Adrenal gland (tissue), 12 donors: ENCODE data around the gene C12orf57. TPM values are rescaled to one million over a fixed set of nuclear protein-coding genes. Genes with fewer than 3 reads are reported as not detected.
A peak's percentile ranks its signal among the peaks of the same experiment; 100 is the strongest.

Source experiments
- DNase-seq, 7 donors: peaks; one replicate each; pipeline ENCODE4 v3.0.0-alpha.2; 2019 to 2020
- H3K27ac ChIP-seq, 5 donors: fragments of 200-600 bp; sonication (generic) in 4 of 5; 1 replicate in 3 of 5; 2 replicates in 2 of 5; pipeline versions ENCODE4 v1.5.1 to v1.8.0; 2016 to 2020; ENCODE audit warnings: mild to moderate bottlenecking in 1 of 5
- H3K27me3 ChIP-seq: fragments of 200-600 bp; 2 replicates; pipeline ENCODE4 v1.8.0; 2021
- H3K36me3 ChIP-seq, 2 donors: fragments of 200-600 bp; replicated peaks in 1 of 2; 1 replicate in 1 of 2; 2 replicates in 1 of 2; pipeline versions ENCODE4 v1.5.1 to v1.8.0; 2018 to 2022
- H3K4me1 ChIP-seq, 2 donors: fragments of 200-600 bp; replicated peaks in 1 of 2; 1 replicate in 1 of 2; 2 replicates in 1 of 2; pipeline versions ENCODE4 v1.5.1 to v1.8.0; 2018 to 2021
- H3K4me3 ChIP-seq, 4 donors: fragments of 200-600 bp; sonication (generic) in 3 of 4; one replicate each; pipeline ENCODE4 v1.5.1; 2016 to 2018
- H3K9me3 ChIP-seq, 3 donors: fragments of 200-600 bp; sonication (generic) in 1 of 3; replicated peaks in 1 of 3; 1 replicate in 2 of 3; 2 replicates in 1 of 3; pipeline versions ENCODE4 v1.5.1 to v1.8.0; 2016 to 2021
- CTCF ChIP-seq, 6 experiments: fragments of 450-650 bp in 4 of 6; fragments of 200-600 bp in 2 of 6; sonication (generic) in 1 of 6; IDR thresholded peaks; 1 replicate in 5 of 6; 2 replicates in 1 of 6; pipeline versions ENCODE4 v1.5.1 to v1.8.0; 2016 to 2021; ENCODE audit warnings: antibody characterized with exemption in 6 of 6, mild to moderate bottlenecking in 2 of 6, moderate library complexity in 1 of 6
- POLR2A ChIP-seq, 2 donors: fragments of 450-650 bp; IDR thresholded peaks; one replicate each; pipeline ENCODE4 v1.6.1; 2017; ENCODE audit warnings: antibody characterized with exemption in 2 of 2, mild to moderate bottlenecking in 2 of 2, moderate library complexity in 1 of 2
- WGBS, 4 donors: extraction: QIAGEN DNeasy Blood & Tissue Kit in 2 of 4; methylation state at CpG; one replicate each; pipeline versions ENCODE4 v1.1.5 to v1.1.7; 2013 to 2017; 5-methylcytosine and 5-hydroxymethylcytosine counted together
- intact Hi-C, 2 donors: fragments of 100-400 bp; cut with DNase I; formaldehyde crosslinking; loops; one replicate each; pipeline versions ENCODE4 v1.14.1 to v1.15.0; 2022 to 2023
- polyA plus RNA-seq, 3 donors: library from polyadenylated mRNA; stranded (reverse); fragments of 200-250 nt in 2 of 3; fragments of 350-450 nt in 1 of 3; fragmentation: Illumina TruSeq in 1 of 3; extraction: RNeasy Lipid Tissue Mini Kit (QIAGEN cat#74804) in 1 of 3; gene quantifications; one replicate each; pipeline ENCODE4 v1.2.3, GENCODE V29; 2013 to 2014
- total RNA-seq, 9 donors: library from RNA; depleted of rRNA in 4 of 9; stranded (reverse); fragments of >200 nt in 4 of 9; fragments of 120-200 nt in 1 of 9; fragmentation: NEBNext Ultra II Directional in 1 of 9; extraction: Animal tissue kit (Norgen Biotek cat#: 25700) in 1 of 9; gene quantifications; one replicate each; pipeline versions ENCODE4 v1.1.0 to v1.2.4, GENCODE V29; 2013 to 2023
- donor health status: healthy with polysubstance abuse.
- donor health status: Bipolar disorder and iron deficiency.
- donor health status: DM: yes; HTN: yes; CAD: no.
- donor health status: DM: no; HTN: no; CAD: no.
- donor health status: DM: no; HTN: no; CAD: no.
- donor health status: DM: yes; HTN: yes; CAD: no.

Gene C12orf57
- total and polyA plus RNA-seq, 12 donors: 58.4 to 505 (median 277) TPM

- Histone ChIP-seq H3K9me3 (no peaks in the 10 kb centered on the region), H3K27me3 (no peaks in the 10 kb centered on the region), H3K4me1 (peaks cover 10 to 34% of the 10 kb centered on the region in 2 donors), H3K27ac (peak overlapping the region; percentile 4 to 83 (median 14)), H3K36me3 (no peaks in the 10 kb centered on the region), H3K4me3 (peak overlapping the region in 1 of 4 donors; percentile 33)
- 58 to 69% (median 60%) methylated on average over 20 to 24 of the region's 24 CpGs for WGBS, 4 donors
- peak; percentile 28 to 33 for TF ChIP-seq POLR2A (IDR thresholded peaks at IDR 0.05)
- TF ChIP-seq CTCF (IDR thresholded peaks at IDR 0.05): no peak
- intact Hi-C loops: loop anchor here (10.0 kb wide), 2 partner anchors 79 to 161 kb away; partner anchors contain the start of gene SPSB2 (in 1 of the 2)
- peak in 5 of 7 donors; percentile 43 to 66 (median 57) for DNase-seq
Measured at GRCh38 chr12:6953442-6954315, 9.9 kb downstream of the C12orf57 start.

GRCh38 chr12:6954316-6955107 is 10.7 kb downstream of the C12orf57 start:
- Histone ChIP-seq H3K9me3 (no peaks in the 10 kb centered on the region), H3K27me3 (no peaks in the 10 kb centered on the region), H3K36me3 (no peaks in the 10 kb centered on the region), H3K4me1 (peaks cover 10 to 32% of the 10 kb centered on the region in 2 donors), H3K27ac (peak overlapping the region in 3 of 5 donors; percentile 28 to 83 (median 52)), H3K4me3 (no peak overlapping the region)
- intact Hi-C loops: loop anchor here (10.0 kb wide), 2 partner anchors 80 to 160 kb away; partner anchors contain the start of gene SPSB2 (in 1 of the 2)
- TF ChIP-seq CTCF (IDR thresholded peaks at IDR 0.05) (peak in 1 of 6 experiments; percentile 10), POLR2A (IDR thresholded peaks at IDR 0.05) (no peak)
- peak; percentile 52 to 81 (median 69) for DNase-seq
- 55 to 63% (median 60%) methylated on average over 16 to 21 of the region's 21 CpGs for WGBS, 4 donors

GRCh38 chr12:6955108-6956020 is 11.5 kb downstream of the C12orf57 start:
- 73 to 85% (median 78%) methylated on average over 14 to 22 of the region's 22 CpGs for WGBS, 4 donors
- no peak overlapping the region for H3K4me3 ChIP-seq
- no peaks in the 10 kb centered on the region for H3K27me3 ChIP-seq
- H3K36me3 ChIP-seq: no peaks in the 10 kb centered on the region
- no peaks in the 10 kb centered on the region for H3K9me3 ChIP-seq
- TF ChIP-seq POLR2A (IDR thresholded peaks at IDR 0.05) (no peak), CTCF (IDR thresholded peaks at IDR 0.05) (no peak)
- H3K27ac ChIP-seq: peak overlapping the region in 3 of 5 donors; percentile 28 to 83 (median 52)
- intact Hi-C loops: loop anchor here (10.0 kb wide), 2 partner anchors 81 to 159 kb away; partner anchors contain the start of gene SPSB2 (in 1 of the 2)
- peaks cover 10 to 39% of the 10 kb centered on the region in 2 donors for H3K4me1 ChIP-seq
- DNase-seq: peak in 1 of 7 donors; percentile 4
